ENCODE results near the gene HBG2. TPM values are rescaled to one million over a fixed set of nuclear protein-coding genes. Genes with fewer than 3 reads are reported as not detected.

The HBG2 gene
- total and polyA plus RNA-seq, 9 of the 15 experiments (the other 6 are each of a cell fraction or from before 2014, with no cell fraction given) = 1,626 to 58,619 (median 10,515) TPM

GRCh38 chr11:5246772-5247471 is 7.7 kb downstream of the HBG2 start (continued):
- TF ChIP-seq PREB (CRISPR knock-in tag; IDR thresholded peaks at IDR 0.05) (no peak), CLOCK (CRISPR knock-in tag; IDR thresholded peaks at IDR 0.05; ENCODE audit: borderline replicate concordance) (no peak), ARID1B (IDR thresholded peaks at IDR 0.05) (0 out of 2 replicates have a peak, but pooled peaks have one; percentile 17), NFATC3 (IDR thresholded peaks at IDR 0.05) (0 out of 2 replicates have a peak, but pooled peaks have one; percentile 14)

GRCh38 chr11:5245155-5245554 is 9.4 kb downstream of the HBG2 start:
- H3K9me1 ChIP-seq (ENCODE audit: control insufficient read depth, insufficient read depth, low read length) = no peaks in the 10 kb centered on the region
- TF ChIP-seq PHF8 (IDR thresholded peaks at IDR 0.05; ENCODE audit: borderline replicate concordance, low read length) = no peak
- TF ChIP-seq GABPB1 (CRISPR knock-in tag; IDR thresholded peaks at IDR 0.05) = no peak
- TF ChIP-seq PATZ1 (CRISPR knock-in tag; IDR thresholded peaks at IDR 0.05; ENCODE audit: borderline replicate concordance) = no peak
- no peak for TF ChIP-seq PCBP1 (IDR thresholded peaks at IDR 0.05; ENCODE audit: low read depth, low read length, poor library complexity, severe bottlenecking)
- TF ChIP-seq COPS2 (conservative IDR thresholded peaks at IDR 0.05) = no peak
- TF ChIP-seq ZNF644 (tag; IDR thresholded peaks at IDR 0.05; ENCODE audit: low read depth) = no peak
- TF ChIP-seq POLR3A (IDR thresholded peaks at IDR 0.05; ENCODE audit: borderline replicate concordance, extremely low read depth, insufficient read depth, insufficient read length) = no peak
- no peak for TF ChIP-seq ZNF41 (CRISPR knock-in tag; conservative IDR thresholded peaks at IDR 0.05)
- peak; percentile 14 for TF ChIP-seq CHD1 (IDR thresholded peaks at IDR 0.05; ENCODE audit: low read length)

More at GRCh38 chr11:5245155-5245554, 9.4 kb downstream of the HBG2 start:
- H3K27ac ChIP-seq (ENCODE audit: extremely low read depth, low read depth, low read length) = peak overlapping the region; percentile 72
- peaks cover 92% of the 10 kb centered on the region for H3K79me2 ChIP-seq (ENCODE audit: control insufficient read depth, insufficient read depth, low read length)
- no TSS peak for BruUV-seq (replicated peaks)
- intact Hi-C loops (cut with micrococcal nuclease) = no loop called here
- H3K4me2 ChIP-seq (ENCODE audit: insufficient read depth, low read length) = peak overlapping the region; percentile 88
- no peaks in the 10 kb centered on the region for H3K27me3 ChIP-seq (ENCODE audit: control insufficient read depth in 2 of 2, insufficient read depth in 2 of 2, low read length in 2 of 2)
- peak in 1 of 4 experiments; percentile 40 for DNase-seq (ENCODE audit: extremely low read depth in 1 of 4, low spot score in 3 of 4)
- peaks cover 8 to 26% of the 10 kb centered on the region in 2 experiments for H3K4me1 ChIP-seq (replicated peaks in 1 of 2; ENCODE audit: control insufficient read depth in 2 of 2, insufficient read depth in 2 of 2, low read length in 2 of 2)
- CTCF ChIA-PET (ENCODE audit: low intra/inter-chr PET ratio) = no interaction called here
- H3K9me3 ChIP-seq (replicated peaks; ENCODE audit: control insufficient read depth, insufficient read depth, low read depth, low read length) = no peaks in the 10 kb centered on the region
- POLR2A ChIA-PET = interaction anchor here (0.9 to 1.0 kb wide), 2 partner anchors 9 to 24 kb away, joined by 3 read pairs; partner anchors contain the start of gene HBE1
- in situ Hi-C loops (cut with MboI) = no loop called here
- peak overlapping the region; percentile 54 for H3K4me3 ChIP-seq
- H3K9ac ChIP-seq (ENCODE audit: insufficient read depth in 1 of 2, low read depth in 2 of 2, low read length in 2 of 2) = peak overlapping the region; percentile 70; a peak in 3 of 4 replicates
- peaks cover 5% of the 10 kb centered on the region; the same call in 1 of the 2 replicates for H4K20me1 ChIP-seq (replicated peaks; ENCODE audit: control insufficient read depth, insufficient read depth, low read length)
- ATAC-seq = no peak
- FAIRE-seq = no peak
- peaks cover 43% of the 10 kb centered on the region for H3K36me3 ChIP-seq (ENCODE audit: control insufficient read depth, insufficient read depth, low read length)
- no peak overlapping the region for H2AFZ ChIP-seq (ENCODE audit: low read depth, low read length)
- 17% methylated on average over 2 of the region's 2 CpGs for WGBS (ENCODE audit: insufficient coverage, low coverage, missing lambda C conversion rate)
